Activated T-helper 2 cell treated with anti-CD3 and anti-CD28 coated beads, Interferon-gamma antibody, Interleukin-2, Interleukin-4, amounts not matched to agents 10 μg/mL and 5 μg/mL and 100 μg/mL, durations not matched to agents 14 hours and 24 hours and 36 hours (primary cell): ENCODE data around the gene JUN. TPM values are rescaled to one million over a fixed set of nuclear protein-coding genes. Genes with fewer than 3 reads are reported as not detected.
"Not testable (repeated sequence)": the region's sequence is repeated elsewhere in the genome, so short reads cannot be mapped to it uniquely, and the experiment has no call there.

Experiments used
- DNase-seq: peaks from one replicate; pipeline ENCODE4 v3.0.0; 2021; ENCODE audit warnings: low spot score
- H3K27ac Mint-ChIP-seq: one replicate; pipeline ENCODE4 v1.8.0; 2021; ENCODE audit warnings: mixed read lengths
- H3K27me3 Mint-ChIP-seq: one replicate; pipeline ENCODE4 v1.8.0; 2021; ENCODE audit warnings: low read depth, mixed read lengths
- H3K36me3 Mint-ChIP-seq: one replicate; pipeline ENCODE4 v1.8.0; 2021; ENCODE audit warnings: low read depth, mixed read lengths
- H3K4me1 Mint-ChIP-seq: one replicate; pipeline ENCODE4 v1.8.0; 2021; ENCODE audit warnings: low read depth, mixed read lengths
- H3K4me3 Mint-ChIP-seq: one replicate; pipeline ENCODE4 v1.8.0; 2021; ENCODE audit warnings: low read depth, mild to moderate bottlenecking, moderate library complexity, mixed read lengths
- H3K9me3 Mint-ChIP-seq: one replicate; pipeline ENCODE4 v1.8.0; 2021; ENCODE audit warnings: mixed read lengths
- intact Hi-C: fragments of 100-400 bp; cut with micrococcal nuclease; formaldehyde crosslinking; loops from one replicate; pipeline ENCODE4 v1.15.1; 2023
- total RNA-seq: library from RNA; stranded (reverse); gene quantifications from 2 replicates; pipeline ENCODE4 v1.2.3, GENCODE V29; 2022

Gene JUN
- total RNA-seq, 1 donor from 2014 or later, result 30.2 TPM

DNA sequence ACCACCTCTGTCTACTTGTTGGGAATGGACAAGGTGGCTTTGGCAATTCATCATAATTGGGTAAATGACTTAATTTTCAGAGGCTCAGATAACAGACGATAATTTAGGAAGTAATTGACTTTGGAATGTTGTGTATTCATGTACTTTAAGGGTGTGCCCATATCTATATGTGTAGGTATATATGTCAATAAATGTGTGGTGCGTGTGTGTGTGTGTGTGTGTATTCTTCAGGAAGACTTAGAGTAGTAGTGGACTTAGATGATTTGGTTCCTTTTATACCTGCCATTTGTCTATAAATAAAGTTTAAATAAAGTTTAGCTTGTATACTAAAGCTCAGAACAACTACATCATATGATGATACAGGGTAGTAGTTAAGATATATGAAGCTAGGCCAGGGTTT lies 20.0 kb upstream of the JUN start:
- Mint-ChIP-seq H3K27ac (no peak overlapping the region), H3K9me3 (no peaks in the 10 kb centered on the region), H3K4me3 (no peak overlapping the region), H3K27me3 (peaks cover 3% of the 10 kb centered on the region), H3K4me1 (peaks cover 6% of the 10 kb centered on the region), H3K36me3 (no peaks in the 10 kb centered on the region)
- intact Hi-C loops, result no loop called here
- DNase-seq, result no peak

DNA sequence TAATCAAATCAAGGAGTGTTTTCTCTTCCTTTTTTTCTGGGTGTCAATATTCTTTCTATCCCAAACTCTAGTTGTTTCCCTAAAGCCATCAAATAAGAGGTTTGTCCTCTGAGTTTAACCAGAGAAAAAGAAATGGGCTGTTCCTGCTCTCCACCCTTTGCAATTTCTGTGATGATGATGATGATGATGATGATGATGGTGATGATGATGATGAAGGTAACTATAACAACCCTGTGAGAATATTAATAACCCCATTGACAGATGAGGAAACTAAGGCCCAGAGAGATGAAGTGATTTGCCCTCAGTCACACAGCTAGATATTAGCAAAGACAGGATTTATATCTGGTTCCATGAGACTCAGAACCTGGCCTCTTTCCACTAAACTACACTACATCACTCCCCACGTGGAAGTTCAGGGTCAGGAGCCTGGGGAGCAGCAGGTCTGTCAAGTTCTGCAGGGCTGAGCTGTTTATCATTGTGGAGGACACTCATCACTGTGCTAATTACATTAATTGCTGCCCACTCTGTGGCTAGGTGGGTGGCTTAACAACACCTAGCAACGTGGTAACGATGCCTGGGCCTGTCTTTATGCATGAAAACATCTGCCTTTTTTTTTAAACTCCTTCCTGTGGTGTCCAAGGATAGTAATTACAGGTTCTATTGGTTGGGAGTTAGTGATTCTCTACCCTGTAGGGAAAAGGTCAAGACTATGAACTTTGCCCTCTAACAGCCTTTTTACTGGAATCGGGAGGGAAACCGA lies 19.0 kb upstream of the JUN start:
- Mint-ChIP-seq H3K27me3 (peaks cover 4% of the 10 kb centered on the region), H3K4me1 (peaks cover 2% of the 10 kb centered on the region), H3K27ac (no peak overlapping the region), H3K36me3 (no peaks in the 10 kb centered on the region), H3K9me3 (no peaks in the 10 kb centered on the region), H3K4me3 (no peak overlapping the region)
- intact Hi-C loops, result no loop called here
- DNase-seq, result no peak

GRCh38 chr1:58801286-58801685 lies 17.4 kb upstream of the JUN start:
- H3K4me3 Mint-ChIP-seq, H3K9me3 Mint-ChIP-seq, intact Hi-C loops, H3K27me3 Mint-ChIP-seq, DNase-seq, H3K36me3 Mint-ChIP-seq, H3K27ac Mint-ChIP-seq, H3K4me1 Mint-ChIP-seq: not testable (repeated sequence)

GRCh38 chr1:58799650-58800049 lies 15.8 kb upstream of the JUN start:
- intact Hi-C loops, result no loop called here
- Mint-ChIP-seq H3K4me3 (no peak overlapping the region), H3K4me1 (peaks cover 2% of the 10 kb centered on the region), H3K36me3 (no peaks in the 10 kb centered on the region), H3K27me3 (peaks cover 11% of the 10 kb centered on the region), H3K9me3 (no peaks in the 10 kb centered on the region), H3K27ac (no peak overlapping the region)
- no peak for DNase-seq

- Mint-ChIP-seq H3K27ac (no peak overlapping the region), H3K4me1 (peaks cover 2% of the 10 kb centered on the region), H3K9me3 (no peaks in the 10 kb centered on the region), H3K4me3 (no peak overlapping the region), H3K27me3 (peaks cover 11% of the 10 kb centered on the region), H3K36me3 (no peaks in the 10 kb centered on the region)
- intact Hi-C loops, result no loop called here
- DNase-seq, result no peak
Measured at GRCh38 chr1:58798910-58799442, 15.1 kb upstream of the JUN start.

GRCh38 chr1:58796416-58796815 lies 12.6 kb upstream of the JUN start:
- Mint-ChIP-seq H3K36me3 (peaks cover 3% of the 10 kb centered on the region), H3K9me3 (no peaks in the 10 kb centered on the region), H3K4me1 (peaks cover 2% of the 10 kb centered on the region), H3K27ac (no peak overlapping the region), H3K27me3 (peaks cover 22% of the 10 kb centered on the region), H3K4me3 (no peak overlapping the region)
- no peak for DNase-seq
- intact Hi-C loops, result no loop called here

DNA sequence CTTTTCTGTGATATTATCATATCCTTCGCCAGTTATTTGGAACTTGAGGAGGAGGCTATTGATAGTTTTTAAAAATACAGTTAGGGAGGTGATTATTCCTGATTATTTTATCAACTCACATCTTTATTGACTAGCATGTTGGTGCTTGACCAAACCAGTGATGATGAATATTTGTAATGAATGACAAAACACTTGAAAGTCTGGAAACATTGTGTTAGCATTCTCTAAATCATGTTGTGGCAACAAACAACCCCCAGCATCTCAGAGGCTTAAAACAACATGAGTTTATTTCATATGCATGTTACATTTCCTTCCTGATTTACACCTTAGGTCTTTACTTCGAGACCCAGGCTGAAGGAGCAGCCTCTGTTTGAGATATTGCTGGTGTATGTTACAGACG lies 10.7 kb upstream of the JUN start:
- no peak for DNase-seq
- intact Hi-C loops, result no loop called here
- Mint-ChIP-seq H3K27me3 (peaks cover 22% of the 10 kb centered on the region), H3K27ac (no peak overlapping the region), H3K4me1 (peaks cover 2% of the 10 kb centered on the region), H3K9me3 (peaks cover 1% of the 10 kb centered on the region), H3K36me3 (peaks cover 4% of the 10 kb centered on the region), H3K4me3 (no peak overlapping the region)

GRCh38 chr1:58792846-58793245 lies 9.0 kb upstream of the JUN start:
- intact Hi-C loops, result no loop called here

GRCh38 chr1:58791106-58791505 lies 7.3 kb upstream of the JUN start:
- H3K4me3 Mint-ChIP-seq, result no peak overlapping the region
- H3K9me3 Mint-ChIP-seq, result peaks cover 19% of the 10 kb centered on the region
- H3K4me1 Mint-ChIP-seq, result peaks cover 4% of the 10 kb centered on the region
- intact Hi-C loops, result no loop called here
- H3K36me3 Mint-ChIP-seq, result peaks cover 22% of the 10 kb centered on the region
- no peak overlapping the region for H3K27ac Mint-ChIP-seq
- no peak for DNase-seq
- peaks cover 19% of the 10 kb centered on the region for H3K27me3 Mint-ChIP-seq

More at GRCh38 chr1:58792846-58793245, 9.0 kb upstream of the JUN start:
- Mint-ChIP-seq H3K9me3 (peaks cover 19% of the 10 kb centered on the region), H3K36me3 (peaks cover 20% of the 10 kb centered on the region), H3K4me1 (peaks cover 2% of the 10 kb centered on the region), H3K27ac (no peak overlapping the region), H3K27me3 (peaks cover 22% of the 10 kb centered on the region), H3K4me3 (no peak overlapping the region)
- no peak for DNase-seq

GRCh38 chr1:58789996-58790660 lies 6.3 kb upstream of the JUN start:
- DNase-seq, result no peak
- intact Hi-C loops, result loop anchor here (1.0 kb wide), 1 partner anchor 347 kb away; no protein-coding TSS in a partner anchor

GRCh38 chr1:58789322-58789856 lies 5.5 kb upstream of the JUN start:
- H3K9me3 Mint-ChIP-seq, result peaks cover 19% of the 10 kb centered on the region
- H3K4me1 Mint-ChIP-seq, result peaks cover 1% of the 10 kb centered on the region
- no peak for DNase-seq
- H3K27ac Mint-ChIP-seq, result no peak overlapping the region
- intact Hi-C loops, result loop anchor here (1.0 kb wide), 1 partner anchor 348 kb away; no protein-coding TSS in a partner anchor
- H3K36me3 Mint-ChIP-seq, result peaks cover 22% of the 10 kb centered on the region
- peaks cover 15% of the 10 kb centered on the region for H3K27me3 Mint-ChIP-seq
- H3K4me3 Mint-ChIP-seq, result no peak overlapping the region

More at GRCh38 chr1:58789996-58790660, 6.3 kb upstream of the JUN start:
- no peak overlapping the region for H3K27ac Mint-ChIP-seq
- peaks cover 15% of the 10 kb centered on the region for H3K27me3 Mint-ChIP-seq
- H3K36me3 Mint-ChIP-seq, result peaks cover 22% of the 10 kb centered on the region
- peaks cover 1% of the 10 kb centered on the region for H3K4me1 Mint-ChIP-seq
- H3K4me3 Mint-ChIP-seq, result no peak overlapping the region
- H3K9me3 Mint-ChIP-seq, result peaks cover 19% of the 10 kb centered on the region

DNA sequence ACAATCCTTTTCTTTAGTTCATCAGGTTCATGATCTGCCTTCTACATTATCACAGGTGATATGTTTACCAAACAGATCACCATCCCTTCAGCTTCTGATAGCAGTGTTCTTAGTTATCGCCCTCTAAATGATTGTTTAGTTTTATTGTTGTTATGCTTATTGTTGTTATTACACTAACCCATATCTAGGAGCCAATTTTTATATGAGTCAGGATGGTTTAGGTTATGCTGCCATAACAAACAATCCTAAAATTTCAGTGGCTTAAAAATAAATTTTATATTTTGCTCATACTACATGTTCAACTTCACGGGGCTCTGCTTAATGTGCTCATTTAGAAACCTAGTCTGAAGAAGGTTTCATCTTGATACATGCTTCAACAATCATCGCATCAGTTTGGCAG lies 4.4 kb upstream of the JUN start:
- no peak overlapping the region for H3K4me3 Mint-ChIP-seq
- intact Hi-C loops, result no loop called here
- no peak for DNase-seq
- H3K27ac Mint-ChIP-seq, result no peak overlapping the region
- H3K4me1 Mint-ChIP-seq, result peaks cover 1% of the 10 kb centered on the region
- H3K36me3 Mint-ChIP-seq, result peaks cover 19% of the 10 kb centered on the region
- H3K9me3 Mint-ChIP-seq, result peaks cover 19% of the 10 kb centered on the region
- peaks cover 10% of the 10 kb centered on the region for H3K27me3 Mint-ChIP-seq

GRCh38 chr1:58786927-58787245 lies 3.0 kb upstream of the JUN start:
- Mint-ChIP-seq H3K4me1 (peaks cover 8% of the 10 kb centered on the region), H3K27ac (no peak overlapping the region), H3K36me3 (peaks cover 28% of the 10 kb centered on the region), H3K4me3 (no peak overlapping the region), H3K27me3 (peaks cover 7% of the 10 kb centered on the region), H3K9me3 (peaks cover 19% of the 10 kb centered on the region)
- no peak for DNase-seq
- intact Hi-C loops, result no loop called here
